ENCODE measurements around the gene FLOT2.
A peak's percentile ranks its signal among the peaks of the same experiment; 100 is the strongest.
"Not testable (repeated sequence)": the region's sequence is repeated elsewhere in the genome, so short reads cannot be mapped to it uniquely, and the experiment has no call there.

Gene FLOT2

GRCh38 chr17:28908640-28909167 lies 11.2 kb upstream of the FLOT2 start:
- peak; percentile 16 for DNase-seq (ENCODE audit: low read depth)
- TF ChIP-seq CTCF (IDR thresholded peaks at IDR 0.05; ENCODE audit: insufficient read depth, low read depth, low read length, missing control alignments): no peak
- no peak overlapping the region for H3K4me3 ChIP-seq (ENCODE audit: low read length)

GRCh38 chr17:28907709-28908475 lies 10.4 kb upstream of the FLOT2 start:
- no peak for DNase-seq (ENCODE audit: low read depth)
- H3K4me3 ChIP-seq (ENCODE audit: low read length): no peak overlapping the region
- no peak for TF ChIP-seq CTCF (IDR thresholded peaks at IDR 0.05; ENCODE audit: insufficient read depth, low read depth, low read length, missing control alignments)

- DNase-seq (ENCODE audit: low read depth): peak; percentile 68
- no peak overlapping the region for H3K4me3 ChIP-seq (ENCODE audit: low read length)
- no peak for TF ChIP-seq CTCF (IDR thresholded peaks at IDR 0.05; ENCODE audit: insufficient read depth, low read depth, low read length, missing control alignments)
Observed at GRCh38 chr17:28906706-28907438, 9.3 kb upstream of the FLOT2 start.

GRCh38 chr17:28906276-28906675 lies 8.7 kb upstream of the FLOT2 start:
- DNase-seq (ENCODE audit: low read depth): no peak
- no peak overlapping the region for H3K4me3 ChIP-seq (ENCODE audit: low read length)
- no peak for TF ChIP-seq CTCF (IDR thresholded peaks at IDR 0.05; ENCODE audit: insufficient read depth, low read depth, low read length, missing control alignments)

- no peak for TF ChIP-seq CTCF (IDR thresholded peaks at IDR 0.05; ENCODE audit: insufficient read depth, low read depth, low read length, missing control alignments)
- no peak overlapping the region for H3K4me3 ChIP-seq (ENCODE audit: low read length)
- DNase-seq (ENCODE audit: low read depth): peak; percentile 26
Observed at GRCh38 chr17:28904800-28905199, 7.3 kb upstream of the FLOT2 start.

- not testable (repeated sequence) for H3K4me3 ChIP-seq (ENCODE audit: low read length); DNase-seq (ENCODE audit: low read depth)
Observed at GRCh38 chr17:28903546-28903841, 6.0 kb upstream of the FLOT2 start.

- peak; percentile 96 for DNase-seq (ENCODE audit: low read depth)
- peak; percentile 62 for TF ChIP-seq CTCF (IDR thresholded peaks at IDR 0.05; ENCODE audit: insufficient read depth, low read depth, low read length, missing control alignments)
- H3K4me3 ChIP-seq (ENCODE audit: low read length): peak within 1 kb of the TSS; percentile 61
Observed at GRCh38 chr17:28902819-28903545, 5.4 kb upstream of the FLOT2 start, which contains the start of gene DHRS13. DHRS13 (minus strand) TSS chr17:28903079; CDS start chr17:28902944, 135 bp downstream.

Measured in epithelial cell of esophagus (primary cell).